ENCODE results near the gene FBXW5. TPM values are rescaled to one million over a fixed set of nuclear protein-coding genes. Genes with fewer than 3 reads are reported as not detected.

Gene FBXW5
- total and polyA plus RNA-seq, 8 donors = 47.7 to 435 (median 120) TPM

GRCh38 chr9:136969150-136969549, 24.6 kb upstream of the FBXW5 start:
- Histone ChIP-seq H3K27me3 (peaks cover 0 to 26% (median 0%) of the 10 kb centered on the region in 3 donors), H3K27ac (no peak overlapping the region), H3K4me3 (no peak overlapping the region), H3K4me1 (peaks cover 6 to 17% (median 11%) of the 10 kb centered on the region in 4 donors), H3K9me3 (no peaks in the 10 kb centered on the region), H3K36me3 (no peaks in the 10 kb centered on the region)
- TF ChIP-seq EP300 (IDR thresholded peaks at IDR 0.05) (no peak), POLR2A (IDR thresholded peaks at IDR 0.05) (no peak), POLR2AphosphoS5 (IDR thresholded peaks at IDR 0.05) (no peak), CTCF (IDR thresholded peaks at IDR 0.05) (no peak)
- 75 to 86% (median 80%) methylated on average over 3 to 17 of the region's 17 CpGs for WGBS, 5 donors
- intact Hi-C loops (cut with DNase I; ENCODE audit: low total_unique reads) = no loop called here
- no peak for DNase-seq

- TF ChIP-seq POLR2AphosphoS5 (IDR thresholded peaks at IDR 0.05) (no peak), CTCF (IDR thresholded peaks at IDR 0.05) (no peak), EP300 (IDR thresholded peaks at IDR 0.05) (no peak), POLR2A (IDR thresholded peaks at IDR 0.05) (no peak)
- 60 to 81% (median 73%) methylated on average over 10 to 17 of the region's 17 CpGs for WGBS, 5 donors
- intact Hi-C loops (cut with DNase I; ENCODE audit: low total_unique reads) = no loop called here
Observed at GRCh38 chr9:136968333-136969127, 24.0 kb upstream of the FBXW5 start.

GRCh38 chr9:136965771-136966484, 21.4 kb upstream of the FBXW5 start:
- H3K27me3 ChIP-seq = peaks cover 0 to 26% (median 0%) of the 10 kb centered on the region in 3 donors
- intact Hi-C loops (cut with DNase I; ENCODE audit: low total_unique reads) = no loop called here
- H3K4me3 ChIP-seq = no peak overlapping the region
- peaks cover 18 to 31% (median 26%) of the 10 kb centered on the region in 4 donors for H3K4me1 ChIP-seq
- 29 to 42% (median 35%) methylated on average over 23 of the region's 23 CpGs for WGBS, 5 donors
- H3K36me3 ChIP-seq = no peaks in the 10 kb centered on the region
- H3K27ac ChIP-seq = no peak overlapping the region
- peak in 1 of 2 donors; percentile 50 for DNase-seq
- TF ChIP-seq POLR2A (IDR thresholded peaks at IDR 0.05) (no peak), EP300 (IDR thresholded peaks at IDR 0.05) (no peak), CTCF (IDR thresholded peaks at IDR 0.05) (no peak), POLR2AphosphoS5 (IDR thresholded peaks at IDR 0.05) (no peak)
- no peaks in the 10 kb centered on the region for H3K9me3 ChIP-seq

More at GRCh38 chr9:136968333-136969127, 24.0 kb upstream of the FBXW5 start:
- Histone ChIP-seq H3K27me3 (peaks cover 0 to 26% (median 0%) of the 10 kb centered on the region in 3 donors), H3K4me3 (no peak overlapping the region), H3K9me3 (no peaks in the 10 kb centered on the region), H3K36me3 (no peaks in the 10 kb centered on the region), H3K27ac (no peak overlapping the region), H3K4me1 (peaks cover 9 to 20% (median 15%) of the 10 kb centered on the region in 4 donors)
- DNase-seq = no peak

GRCh38 chr9:136964833-136965422, 20.4 kb upstream of the FBXW5 start:
- TF ChIP-seq EP300 (IDR thresholded peaks at IDR 0.05) = no peak
- TF ChIP-seq POLR2A (IDR thresholded peaks at IDR 0.05) = no peak
- TF ChIP-seq CTCF (IDR thresholded peaks at IDR 0.05) = no peak
- TF ChIP-seq POLR2AphosphoS5 (IDR thresholded peaks at IDR 0.05) = no peak
- no peak for DNase-seq
- Histone ChIP-seq H3K4me1 (peaks cover 18 to 35% (median 29%) of the 10 kb centered on the region in 4 donors), H3K9me3 (no peaks in the 10 kb centered on the region), H3K27me3 (peaks cover 0 to 16% (median 0%) of the 10 kb centered on the region in 3 donors), H3K4me3 (no peak overlapping the region), H3K27ac (no peak overlapping the region), H3K36me3 (no peaks in the 10 kb centered on the region)
- intact Hi-C loops (cut with DNase I; ENCODE audit: low total_unique reads) = no loop called here
- WGBS, 5 donors = 74 to 80% (median 77%) methylated on average over 26 of the region's 26 CpGs

Measured in stomach (tissue), 9 donors.